HG02642 (cell line): ENCODE data around the gene PBX3.

Experiments used
- ATAC-seq: cut with Tn5 transposase; IDR thresholded peaks from one replicate; pipeline ENCODE4 v1.9.1; 2021; ENCODE audit warnings: mild to moderate bottlenecking; ENCODE audit not compliant: unreplicated experiment, poor library complexity

PBX3 gene

GRCh38 chr9:125747053-125747764, at the start of gene PBX3:
PBX3 (plus strand) TSS chr9:125747373.
- peak; percentile 19 for ATAC-seq

GRCh38 chr9:125699870-125700269, 47.3 kb upstream of the PBX3 start:
- no peak for ATAC-seq

GRCh38 chr9:125700791-125701190, 46.4 kb upstream of the PBX3 start:
- ATAC-seq = peak; percentile 90

DNA sequence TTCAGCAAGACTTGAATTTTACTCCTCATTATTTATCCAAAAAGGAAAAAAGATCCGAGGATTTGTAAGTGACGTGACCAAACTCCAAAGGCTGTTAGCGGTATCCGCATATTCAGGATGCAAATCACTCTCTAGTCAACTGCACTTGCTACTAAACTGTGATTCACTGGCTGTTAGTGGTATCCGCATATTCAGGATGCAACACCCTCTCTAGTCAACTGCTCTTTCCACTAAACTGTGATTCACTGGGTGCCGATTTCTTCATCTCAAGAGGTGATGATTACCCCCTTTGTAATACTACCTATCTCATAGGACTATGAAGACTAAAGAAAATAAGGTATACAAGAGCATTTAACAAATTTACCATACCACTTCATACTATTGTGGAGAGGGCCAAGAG, 45.8 kb upstream of the PBX3 start:
- ATAC-seq = no peak

- ATAC-seq = no peak
Observed at GRCh38 chr9:125703662-125704061, 43.5 kb upstream of the PBX3 start.

- no peak for ATAC-seq
Observed at GRCh38 chr9:125705893-125706292, 41.3 kb upstream of the PBX3 start.

DNA sequence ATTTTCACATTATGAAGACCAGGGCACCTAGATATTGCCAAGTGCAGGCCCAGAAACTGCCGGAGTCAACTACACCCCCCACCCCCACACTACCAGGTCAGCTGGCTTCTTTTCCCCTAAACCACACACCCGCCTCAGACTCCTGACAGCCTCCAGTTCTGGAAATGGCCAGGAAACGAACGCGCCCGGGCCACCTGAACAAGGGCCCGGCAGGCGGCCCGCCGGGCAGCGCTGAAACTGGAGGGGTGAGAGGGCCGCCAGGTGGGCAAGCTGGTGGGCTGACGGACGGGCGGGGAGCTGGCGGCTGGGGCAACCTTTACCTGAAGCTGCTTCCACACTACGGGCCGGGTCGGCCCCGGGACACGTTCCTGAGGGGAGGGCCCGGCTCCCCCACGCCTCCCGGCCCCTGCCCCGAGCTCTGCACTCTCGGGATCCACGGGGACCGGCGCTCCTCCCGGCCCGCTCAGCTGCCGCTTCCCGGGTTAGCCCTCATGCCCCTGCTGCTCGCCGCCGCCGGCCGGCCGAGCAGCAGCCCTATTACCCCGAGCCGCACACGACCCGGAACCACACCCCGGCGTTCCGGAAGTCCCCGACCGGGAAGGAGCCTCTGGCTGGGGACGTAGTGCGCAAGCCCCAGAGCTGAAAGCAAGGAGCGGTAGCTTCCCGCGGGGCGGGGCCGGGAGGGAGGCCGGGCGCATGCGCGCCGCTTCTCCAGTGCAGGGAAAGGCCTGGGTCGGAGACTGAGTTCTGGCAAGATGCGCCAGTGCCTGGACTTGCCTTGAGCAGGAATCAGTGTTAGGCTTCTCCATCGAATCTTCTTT, 40.3 kb upstream of the PBX3 start, which contains the start of gene MAPKAP1:
MAPKAP1 (minus strand) TSS at position 558 of the 821 bp plus-strand sequence. CDS start 34,634 bp downstream, outside the sequence.
- peak; percentile 98 for ATAC-seq

DNA sequence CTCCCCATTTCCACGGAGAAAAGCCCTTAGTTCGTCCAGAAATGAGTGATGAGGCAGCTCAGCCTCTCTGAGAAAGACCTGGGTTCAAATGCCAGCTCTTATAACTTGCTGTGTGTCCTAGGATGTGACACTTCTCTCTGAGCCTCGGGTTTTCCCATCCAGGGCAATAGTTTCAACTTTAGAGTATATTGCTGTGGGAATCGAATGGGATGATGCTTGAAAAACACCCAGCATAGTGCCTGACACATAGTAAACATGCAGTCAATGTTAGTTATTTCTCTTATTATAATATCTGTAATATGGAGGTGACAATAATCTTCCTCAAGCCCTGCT, 39.7 kb upstream of the PBX3 start:
- ATAC-seq = no peak

GRCh38 chr9:125726456-125727132, 20.6 kb upstream of the PBX3 start:
- ATAC-seq = no peak

DNA sequence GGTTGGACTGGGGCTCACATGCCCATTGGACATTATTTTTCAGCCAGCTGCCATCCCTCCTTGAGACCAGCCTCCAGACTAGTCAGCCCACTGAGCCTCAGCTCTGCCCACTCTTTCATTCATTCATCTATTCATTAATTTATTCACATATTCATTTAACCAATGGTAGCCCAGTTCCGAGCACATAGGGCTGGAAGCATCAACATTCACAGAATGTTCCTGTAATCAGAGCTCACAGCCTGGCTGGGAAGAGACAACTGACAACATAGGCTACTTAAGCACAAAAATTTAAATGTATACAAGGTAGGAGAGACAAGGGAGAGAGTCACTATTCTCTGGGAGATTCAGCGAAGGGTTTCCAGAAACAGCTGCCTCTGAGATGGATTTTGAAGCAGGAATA, 17.0 kb upstream of the PBX3 start:
- ATAC-seq = no peak

GRCh38 chr9:125732562-125732961, 14.6 kb upstream of the PBX3 start:
- no peak for ATAC-seq

- no peak for ATAC-seq
Observed at GRCh38 chr9:125739436-125739835, 7.7 kb upstream of the PBX3 start.

- ATAC-seq = no peak
Observed at GRCh38 chr9:125742657-125743056, 4.5 kb upstream of the PBX3 start.

- ATAC-seq = no peak
Observed at GRCh38 chr9:125743682-125744428, 3.3 kb upstream of the PBX3 start.

DNA sequence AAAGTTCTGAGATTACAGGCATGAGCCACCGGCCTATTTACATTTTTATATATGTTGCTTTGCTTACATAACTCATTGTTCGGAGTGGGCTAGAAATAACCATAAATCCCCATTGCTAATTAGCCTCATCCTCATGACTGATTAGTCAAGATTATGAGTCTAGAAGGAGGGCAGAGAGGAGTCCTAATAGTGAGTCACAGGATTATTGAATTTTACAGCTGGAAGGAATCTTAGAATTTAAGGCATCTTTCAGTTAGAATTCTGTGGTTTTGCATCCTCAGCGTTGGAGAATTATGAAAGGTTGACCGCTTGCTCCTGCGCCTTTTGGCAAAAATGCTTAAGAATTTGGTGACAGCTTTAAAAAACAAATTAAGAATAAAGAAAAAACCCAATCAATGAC, 2.6 kb upstream of the PBX3 start:
- ATAC-seq = no peak

DNA sequence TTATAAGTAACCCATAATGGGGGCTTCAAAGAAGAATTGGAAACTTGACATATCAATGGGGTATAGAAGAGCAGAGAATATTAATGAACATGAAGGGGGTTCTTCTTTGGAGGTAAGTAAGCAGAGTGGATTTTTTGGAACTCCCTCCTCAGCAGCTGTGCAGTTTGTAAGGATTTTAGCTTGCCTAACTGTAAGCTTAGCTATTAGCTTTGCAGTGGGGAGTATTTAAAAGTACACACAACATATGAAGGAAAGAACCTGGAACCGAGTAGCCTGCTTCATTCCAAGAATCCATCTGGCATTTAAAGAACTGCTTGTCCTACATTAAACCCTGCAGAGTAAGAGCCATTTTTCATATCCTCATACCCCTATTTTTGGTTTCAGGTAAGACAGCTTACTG, 2.2 kb upstream of the PBX3 start:
- ATAC-seq = no peak

DNA sequence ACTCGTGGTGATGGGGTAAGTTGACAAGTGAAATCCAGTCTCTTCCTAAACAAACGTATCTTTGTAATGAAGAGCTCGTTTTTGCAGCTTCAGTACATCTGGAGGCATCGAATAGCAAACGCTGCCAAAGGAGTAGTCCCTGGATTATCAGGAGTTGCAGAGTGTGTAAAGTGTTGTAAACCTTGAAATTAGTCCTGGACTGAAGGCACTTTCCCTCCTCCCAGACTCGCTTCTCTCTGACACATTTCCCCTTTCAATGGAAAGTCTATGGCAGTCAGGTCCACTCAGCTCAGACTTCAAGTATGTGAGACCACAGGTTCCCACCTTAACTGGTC, 1.5 kb upstream of the PBX3 start:
- ATAC-seq = no peak

DNA sequence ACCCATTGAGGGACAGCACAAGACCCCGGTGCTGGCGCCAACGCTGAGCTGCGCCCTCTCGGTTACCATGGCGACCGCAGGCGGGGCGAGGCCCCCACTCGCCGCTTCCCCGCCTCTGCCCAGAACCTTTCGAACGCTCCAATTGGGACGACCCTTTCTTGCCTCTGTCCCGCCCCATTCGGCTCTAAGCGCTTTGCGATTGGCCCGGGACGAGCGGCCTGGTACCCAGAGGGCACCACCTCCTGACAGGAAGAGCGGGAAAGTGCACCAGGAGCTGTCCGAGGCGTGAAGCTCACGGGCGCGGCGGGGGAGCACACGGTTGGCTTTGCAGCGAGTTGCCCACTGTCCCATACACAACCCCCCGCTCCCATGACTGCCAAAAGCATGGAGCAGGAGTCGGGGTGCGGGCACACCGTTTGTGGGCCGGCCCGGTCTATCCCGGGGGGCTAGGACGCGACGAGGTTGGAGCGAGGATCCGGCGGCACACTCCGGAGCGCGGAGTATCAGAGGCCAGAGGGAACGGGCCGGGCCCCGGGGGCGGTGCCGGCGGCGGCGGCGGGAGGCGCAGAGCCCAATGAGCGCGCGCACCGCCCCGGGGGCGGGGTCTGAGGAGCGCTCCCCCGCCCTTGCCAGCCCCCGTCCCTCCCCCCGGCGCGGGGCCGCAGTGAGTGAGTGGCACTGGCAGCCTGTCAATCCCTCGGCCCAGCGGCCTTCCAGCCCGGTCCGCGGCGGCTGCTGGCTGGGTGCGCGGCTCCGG, 978 bp upstream of the PBX3 start:
- ATAC-seq = peak; percentile 79

DNA sequence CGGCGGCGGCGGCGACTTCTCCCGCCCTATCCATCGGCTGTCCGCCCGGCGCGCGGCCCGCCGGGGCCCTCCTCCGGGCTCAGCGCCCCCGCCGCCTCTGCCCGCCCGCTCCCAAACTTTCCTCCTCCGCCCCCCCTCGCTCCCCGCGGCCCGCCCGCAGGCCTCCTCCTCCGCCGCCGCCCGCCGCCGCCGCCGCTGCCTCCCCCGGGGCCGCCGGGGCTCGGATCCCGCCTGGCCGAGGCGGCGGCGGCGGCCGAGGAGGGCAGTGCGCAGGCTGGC, 460 bp upstream of the PBX3 start:
- ATAC-seq = no peak

- no peak for ATAC-seq
Observed at GRCh38 chr9:125747765-125748445, 732 bp downstream of the PBX3 start.
